KOPT-K1 (cell line): Measurements from ENCODE around the gene SUB1.

ENCODE experiments used
- H3K27ac ChIP-seq: fragments of 200-600 bp; sonication (generic); 2 replicates; pipeline ENCODE4 v1.5.1; 2016; ENCODE audit warnings: antibody characterized with exemption, mild to moderate bottlenecking, low read depth, low read length; ENCODE audit not compliant: poor library complexity, severe bottlenecking
- H3K36me3 ChIP-seq: fragments of 200-600 bp; sonication (generic); 2 replicates; pipeline ENCODE4 v1.5.1; 2017; ENCODE audit warnings: antibody characterized with exemption, mild to moderate bottlenecking, low read length, moderate library complexity; ENCODE audit not compliant: insufficient read depth
- H3K9me3 ChIP-seq: fragments of 200-600 bp; sonication (generic); 2 replicates; pipeline ENCODE4 v1.5.1; 2017; ENCODE audit warnings: antibody characterized with exemption, low read length, mild to moderate bottlenecking; ENCODE audit not compliant: insufficient read depth, poor library complexity, severe bottlenecking

The SUB1 gene

GRCh38 chr5:32583582-32584232 lies 1.6 kb upstream of the SUB1 start:
- Histone ChIP-seq H3K27ac (no peak overlapping the region), H3K9me3 (no peaks in the 10 kb centered on the region), H3K36me3 (peaks cover 15% of the 10 kb centered on the region)

DNA sequence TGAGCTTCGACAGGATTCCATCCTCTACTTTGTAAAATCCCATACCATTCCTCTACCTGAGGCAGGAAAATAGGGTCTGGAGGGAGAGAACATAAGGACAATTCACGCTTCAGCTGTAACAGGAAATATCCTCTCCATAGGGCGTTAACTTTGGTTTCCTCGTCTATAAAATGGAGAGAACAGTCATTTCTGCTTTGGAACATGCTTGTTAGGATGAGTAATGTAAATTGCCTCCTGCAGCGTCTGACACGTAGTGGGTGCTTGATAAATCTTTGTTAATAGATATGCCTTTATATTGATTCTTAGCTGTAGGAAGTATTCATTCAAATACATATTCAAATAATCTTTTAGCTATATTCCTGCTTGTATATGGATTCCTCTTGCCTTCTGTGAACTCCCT lies 711 bp upstream of the SUB1 start:
- Histone ChIP-seq H3K9me3 (no peaks in the 10 kb centered on the region), H3K27ac (peak overlapping the region; percentile 96), H3K36me3 (peaks cover 25% of the 10 kb centered on the region)

DNA sequence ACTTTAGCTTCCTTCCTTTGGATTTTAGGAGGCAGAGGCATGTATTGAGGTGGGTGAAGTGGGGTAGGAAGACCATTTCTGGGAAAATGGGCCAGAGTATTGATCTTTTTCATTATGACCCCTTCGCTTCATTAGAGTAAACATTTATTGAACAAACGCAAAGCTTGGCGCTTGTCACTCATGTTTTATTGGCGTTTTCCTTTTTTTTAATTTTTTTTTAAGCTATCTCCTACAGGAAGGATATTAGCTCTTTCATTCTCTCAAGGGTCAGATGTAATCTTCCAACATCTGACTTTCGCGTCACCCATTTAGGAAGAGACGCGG lies 273 bp upstream of the SUB1 start:
- Histone ChIP-seq H3K36me3 (peaks cover 29% of the 10 kb centered on the region), H3K9me3 (no peaks in the 10 kb centered on the region), H3K27ac (peak overlapping the region; percentile 96)

- H3K9me3 ChIP-seq = no peaks in the 10 kb centered on the region
- peak overlapping the region; percentile 96 for H3K27ac ChIP-seq
- H3K36me3 ChIP-seq = peaks cover 40% of the 10 kb centered on the region
These were observed 881 bp downstream of the SUB1 start for GRCh38 chr5:32586276-32586599.

DNA sequence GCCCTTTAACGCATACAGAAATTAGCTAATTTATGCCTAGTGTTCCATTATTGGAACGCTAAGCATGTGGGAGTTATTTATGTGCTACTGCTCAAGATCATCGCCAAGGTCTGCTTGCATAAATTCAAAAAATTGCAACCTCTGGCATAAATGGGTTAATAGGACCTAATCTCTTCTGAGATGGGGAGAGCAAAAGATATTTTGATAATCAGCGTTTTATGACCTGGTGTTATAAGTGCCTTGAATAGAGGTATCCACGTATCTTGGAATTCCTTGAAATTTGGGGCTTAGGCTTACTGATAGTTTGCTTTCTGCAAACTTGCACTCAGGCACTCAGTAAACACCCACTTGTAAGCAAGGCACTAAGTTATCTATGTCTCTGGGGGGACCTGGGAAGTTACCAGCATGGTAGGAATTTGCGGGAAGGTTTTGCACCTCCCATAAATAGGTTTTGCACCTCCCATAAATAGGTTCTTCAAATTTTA lies 1.8 kb downstream of the SUB1 start:
- H3K9me3 ChIP-seq = no peaks in the 10 kb centered on the region
- H3K27ac ChIP-seq = peak overlapping the region; percentile 96
- peaks cover 49% of the 10 kb centered on the region for H3K36me3 ChIP-seq

DNA sequence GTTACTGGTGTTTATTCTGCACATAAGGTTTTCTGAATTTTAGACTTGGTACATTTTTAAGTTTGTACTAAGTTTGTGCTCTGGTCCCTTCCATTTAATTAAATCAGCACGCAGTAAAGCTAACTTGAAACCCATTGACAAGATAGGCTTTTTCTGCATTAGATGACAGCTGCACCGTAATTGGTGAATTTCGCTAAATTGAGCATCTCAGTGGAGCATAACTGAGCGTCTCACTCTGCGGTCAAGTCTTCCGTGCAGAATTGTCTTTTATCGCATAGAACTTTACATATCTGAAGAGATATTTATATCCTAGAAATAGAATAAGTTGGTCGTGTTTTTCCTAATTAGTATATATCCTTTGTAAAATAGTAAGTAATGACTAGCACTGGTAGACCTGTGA lies 4.1 kb downstream of the SUB1 start:
- H3K27ac ChIP-seq = no peak overlapping the region
- no peaks in the 10 kb centered on the region for H3K9me3 ChIP-seq
- H3K36me3 ChIP-seq = peaks cover 72% of the 10 kb centered on the region

- H3K36me3 ChIP-seq = peaks cover 80% of the 10 kb centered on the region
- no peaks in the 10 kb centered on the region for H3K9me3 ChIP-seq
- no peak overlapping the region for H3K27ac ChIP-seq
These were observed 4.8 kb downstream of the SUB1 start for GRCh38 chr5:32589942-32590869.

- no peak overlapping the region for H3K27ac ChIP-seq
- no peaks in the 10 kb centered on the region for H3K9me3 ChIP-seq
- peaks cover 98% of the 10 kb centered on the region for H3K36me3 ChIP-seq
These were observed 9.8 kb downstream of the SUB1 start for GRCh38 chr5:32595118-32595517.

DNA sequence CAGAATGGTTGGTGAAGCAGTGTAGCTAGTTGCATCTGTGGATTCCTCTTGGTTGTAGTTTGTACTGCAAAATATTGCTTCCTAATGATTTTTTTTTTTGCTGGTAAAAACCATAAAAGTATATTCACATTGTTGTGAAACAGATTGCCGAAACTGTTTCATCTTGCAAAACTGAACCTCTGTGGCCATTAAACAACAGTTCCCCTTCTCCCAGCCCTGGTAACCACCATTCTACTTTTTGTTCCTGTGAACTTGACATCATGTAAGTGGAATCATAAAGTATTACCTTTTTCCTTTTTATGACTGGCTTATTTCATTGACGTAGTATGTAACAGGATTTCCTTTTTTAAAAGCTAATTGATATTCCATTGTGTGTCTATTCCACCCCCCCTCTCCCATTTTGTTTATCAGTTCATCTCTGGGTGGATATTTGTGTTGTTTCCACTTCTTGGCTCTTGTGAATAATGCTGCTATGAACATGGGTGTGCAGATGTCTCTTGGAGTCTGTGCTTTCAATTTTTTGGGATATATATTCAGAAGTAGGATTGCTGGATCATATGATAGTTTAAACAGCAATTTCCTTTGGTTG lies 11.8 kb downstream of the SUB1 start:
- Histone ChIP-seq H3K36me3 (peaks cover 98% of the 10 kb centered on the region), H3K9me3 (no peaks in the 10 kb centered on the region), H3K27ac (no peak overlapping the region)

- Histone ChIP-seq H3K9me3 (no peaks in the 10 kb centered on the region), H3K36me3 (peaks cover 98% of the 10 kb centered on the region), H3K27ac (no peak overlapping the region)
These were observed 13.0 kb downstream of the SUB1 start for GRCh38 chr5:32598260-32598937.

- Histone ChIP-seq H3K27ac (no peak overlapping the region), H3K36me3 (peaks cover 98% of the 10 kb centered on the region), H3K9me3 (no peaks in the 10 kb centered on the region)
These were observed 13.7 kb downstream of the SUB1 start for GRCh38 chr5:32598997-32599549.

DNA sequence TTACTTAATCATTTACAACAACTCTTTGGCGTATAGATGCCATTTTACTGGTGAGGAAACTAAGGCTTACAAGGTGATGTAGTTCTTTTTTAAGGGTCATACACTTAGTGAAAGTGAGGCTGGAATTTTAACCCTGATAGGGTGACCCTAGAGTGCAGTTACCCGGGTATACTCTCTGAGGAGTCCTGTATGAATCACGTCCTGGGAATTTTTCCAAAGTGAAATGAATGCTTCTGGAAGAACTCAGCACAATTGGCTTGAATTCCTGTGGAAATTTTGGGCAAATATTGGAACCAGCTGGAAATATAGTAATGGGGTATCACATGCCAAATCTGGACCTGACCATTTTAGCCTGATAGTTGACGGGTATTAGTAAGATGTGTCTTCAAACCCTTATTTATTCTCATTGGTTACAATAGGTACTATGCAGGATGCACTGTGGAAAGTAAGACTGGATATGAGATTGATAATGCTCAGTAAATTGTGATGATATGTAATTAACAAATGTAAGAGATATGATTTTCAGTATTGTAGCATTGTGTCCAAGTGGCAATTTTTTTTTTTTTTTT lies 14.8 kb downstream of the SUB1 start:
- Histone ChIP-seq H3K27ac (no peak overlapping the region), H3K9me3 (no peaks in the 10 kb centered on the region), H3K36me3 (peaks cover 98% of the 10 kb centered on the region)

DNA sequence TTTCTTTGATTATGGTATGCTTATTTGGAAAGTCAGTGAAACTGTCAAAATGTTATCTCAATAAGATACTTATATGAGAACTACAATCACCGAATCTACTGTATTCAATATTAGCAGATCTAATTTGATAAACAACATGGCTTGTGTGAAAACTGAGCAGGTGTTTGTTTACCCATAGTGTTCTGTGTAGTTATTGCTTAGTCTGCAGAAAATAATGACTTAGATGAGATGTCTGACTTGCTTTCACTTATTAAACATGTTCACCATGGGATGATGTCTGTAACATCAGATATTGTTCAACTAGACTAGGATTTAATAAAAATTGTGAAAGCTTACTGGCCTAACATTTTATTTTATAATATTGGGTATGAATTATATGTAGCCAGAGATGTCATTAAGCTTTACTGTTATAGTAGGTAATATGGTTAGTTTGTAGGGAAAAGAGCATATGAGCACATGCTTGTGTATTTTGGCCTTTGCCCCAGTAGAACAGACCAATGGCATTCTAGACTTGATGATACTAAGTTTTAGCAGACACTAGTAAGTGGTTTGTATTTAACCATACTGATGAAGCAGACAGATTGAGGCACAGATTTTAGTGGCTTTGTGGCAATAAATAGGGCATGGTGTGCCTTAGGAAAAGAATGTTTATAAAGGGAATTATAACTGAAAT lies 16.4 kb downstream of the SUB1 start:
- no peak overlapping the region for H3K27ac ChIP-seq
- no peaks in the 10 kb centered on the region for H3K9me3 ChIP-seq
- H3K36me3 ChIP-seq = peaks cover 93% of the 10 kb centered on the region

DNA sequence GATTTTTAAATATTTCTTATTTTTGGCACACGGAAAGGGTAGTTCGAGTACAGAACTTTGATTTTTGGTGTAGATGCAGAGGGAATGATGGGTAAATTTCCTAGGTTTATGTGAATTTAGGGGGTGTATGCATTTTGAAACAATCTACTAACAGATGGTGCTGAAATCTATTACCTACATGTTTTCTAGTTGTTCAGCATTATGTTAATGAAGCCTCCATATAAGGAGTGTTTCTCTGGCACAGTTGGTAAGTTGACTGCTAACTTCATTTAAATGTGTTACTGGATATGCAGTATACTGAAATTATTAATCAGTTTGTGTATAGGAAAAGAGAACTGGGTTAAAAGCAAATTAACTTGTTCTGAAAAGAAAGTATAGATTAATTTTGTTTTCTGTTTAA lies 17.5 kb downstream of the SUB1 start:
- H3K36me3 ChIP-seq = peaks cover 95% of the 10 kb centered on the region
- no peak overlapping the region for H3K27ac ChIP-seq
- H3K9me3 ChIP-seq = no peaks in the 10 kb centered on the region
